ENCODE results near the gene RHBDL1. TPM values are rescaled to one million over a fixed set of nuclear protein-coding genes. Genes with fewer than 3 reads are reported as not detected.

The RHBDL1 gene
- total and polyA plus RNA-seq, 2 of the 8 experiments (the other 6 are each of a cell fraction or from before 2014, with no cell fraction given): 4.0 to 8.1 TPM

GRCh38 chr16:667113-667779, 8.2 kb upstream of the RHBDL1 start (continued):
- TF ChIP-seq CTCF (IDR thresholded peaks at IDR 0.05; ENCODE audit: control extremely low read depth in 1 of 3, insufficient read depth in 1 of 3, low read depth in 1 of 3, low read length in 3 of 3) (no peak), SIX5 (IDR thresholded peaks at IDR 0.05; ENCODE audit: low read depth, low read length) (no peak), EP300 (IDR thresholded peaks at IDR 0.05; ENCODE audit: borderline replicate concordance in 1 of 2, low read depth in 2 of 2, low read length in 2 of 2) (no peak), RFX5 (IDR thresholded peaks at IDR 0.05; ENCODE audit: borderline replicate concordance, low read depth, low read length) (no peak), MAX (IDR thresholded peaks at IDR 0.05) (no peak), NRF1 (IDR thresholded peaks at IDR 0.05; ENCODE audit: low read depth, low read length) (no peak), HDAC6 (IDR thresholded peaks at IDR 0.05; ENCODE audit: low read depth, low read length) (no peak), ZNF274 (IDR thresholded peaks at IDR 0.05; ENCODE audit: borderline replicate concordance, extremely low read depth, low read length) (no peak)
